Subcutaneous abdominal adipose tissue (tissue), 5 donors: ENCODE measurements around the gene ASB6.

Experiments used
- H3K27ac ChIP-seq: one replicate; pipeline ENCODE4 v1.7.0; 2013; ENCODE audit warnings: low read depth, mild to moderate bottlenecking, inconsistent platforms, low read length, moderate library complexity
- H3K27me3 ChIP-seq, 5 donors: one replicate each; pipeline ENCODE4 v1.7.0; 2013; ENCODE audit warnings: low read length in 5 of 5, inconsistent platforms in 1 of 5; ENCODE audit not compliant: control insufficient read depth in 5 of 5, insufficient read depth in 4 of 5
- H3K36me3 ChIP-seq, 5 donors: one replicate each; pipeline ENCODE4 v1.7.0; 2013; ENCODE audit warnings: low read length in 5 of 5; ENCODE audit not compliant: control insufficient read depth in 5 of 5, insufficient read depth in 5 of 5
- H3K4me1 ChIP-seq, 5 donors: one replicate each; pipeline ENCODE4 v1.7.0; 2013; ENCODE audit warnings: low read length in 5 of 5, mild to moderate bottlenecking in 3 of 5, moderate library complexity in 1 of 5; ENCODE audit not compliant: control insufficient read depth in 5 of 5, insufficient read depth in 5 of 5
- H3K4me3 ChIP-seq, 5 donors: one replicate each; pipeline ENCODE4 v1.7.0; 2013; ENCODE audit warnings: low read length in 5 of 5, low read depth in 1 of 5
- H3K9ac ChIP-seq, 5 donors: one replicate each; pipeline ENCODE4 v1.7.0; 2013; ENCODE audit warnings: low read length in 5 of 5, mild to moderate bottlenecking in 4 of 5, moderate library complexity in 3 of 5
- H3K9me3 ChIP-seq, 5 donors: one replicate each; pipeline ENCODE4 v1.7.0; 2013; ENCODE audit warnings: low read length in 5 of 5; ENCODE audit not compliant: control insufficient read depth in 5 of 5
- donor health status: healthy.
- donor health status: healthy.
- donor health status: healthy.
- donor health status: healthy.
- donor health status: healthy.

ASB6 gene

DNA sequence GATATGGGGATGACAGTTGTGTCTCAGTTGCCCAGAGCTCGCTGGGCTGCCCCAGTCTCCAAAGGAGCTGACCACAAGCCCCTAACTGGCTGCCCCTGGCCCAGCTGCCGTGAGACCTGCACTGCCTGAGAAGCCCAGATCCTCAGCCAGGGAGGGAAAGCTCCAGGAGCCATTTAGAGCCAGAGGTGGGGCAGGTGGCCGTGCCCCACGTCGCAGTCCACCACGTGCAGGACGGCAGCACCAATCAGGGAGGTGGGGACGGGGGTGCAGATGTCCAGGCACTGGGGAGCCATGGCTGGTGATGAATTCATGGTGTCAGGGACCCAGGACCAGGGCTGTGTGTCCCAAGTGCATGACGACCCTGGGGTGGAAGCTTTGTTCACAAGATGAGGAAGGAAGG, 36.9 kb upstream of the ASB6 start:
- no peaks in the 10 kb centered on the region for H3K9me3 ChIP-seq
- no peaks in the 10 kb centered on the region for H3K36me3 ChIP-seq
- H3K27me3 ChIP-seq, result peaks cover 30 to 43% (median 41%) of the 10 kb centered on the region in 5 donors
- H3K27ac ChIP-seq, result no peak overlapping the region
- H3K4me1 ChIP-seq, result peaks cover 0 to 18% (median 12%) of the 10 kb centered on the region in 5 donors
- H3K4me3 ChIP-seq, result no peak overlapping the region
- no peak overlapping the region for H3K9ac ChIP-seq

DNA sequence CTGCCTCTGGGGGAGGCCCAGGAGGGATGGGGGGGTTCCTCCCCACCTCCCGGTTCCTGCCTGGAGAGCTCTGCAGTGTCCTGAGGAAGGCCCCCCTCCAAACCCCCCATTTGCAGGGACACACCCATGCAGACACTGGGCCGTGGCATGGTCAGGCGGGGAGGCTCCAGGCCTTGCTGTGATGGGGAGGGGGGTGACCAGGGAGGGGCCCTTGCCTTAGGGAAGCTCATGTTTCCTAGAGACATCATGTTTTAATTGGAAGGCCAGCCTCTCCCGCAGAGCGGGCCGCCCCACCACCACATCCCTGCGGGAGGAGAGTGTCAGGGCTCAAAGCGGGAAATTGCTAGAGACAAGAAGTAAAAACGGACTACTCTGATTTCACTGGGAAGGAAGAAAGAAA, 35.5 kb upstream of the ASB6 start:
- Histone ChIP-seq H3K36me3 (no peaks in the 10 kb centered on the region), H3K27me3 (peaks cover 30 to 43% (median 41%) of the 10 kb centered on the region in 5 donors), H3K9me3 (no peaks in the 10 kb centered on the region), H3K27ac (peak overlapping the region; percentile 37), H3K4me3 (peak overlapping the region in 2 of 5 donors; percentile 6 to 26), H3K9ac (no peak overlapping the region), H3K4me1 (peaks cover 0 to 18% (median 12%) of the 10 kb centered on the region in 5 donors)

DNA sequence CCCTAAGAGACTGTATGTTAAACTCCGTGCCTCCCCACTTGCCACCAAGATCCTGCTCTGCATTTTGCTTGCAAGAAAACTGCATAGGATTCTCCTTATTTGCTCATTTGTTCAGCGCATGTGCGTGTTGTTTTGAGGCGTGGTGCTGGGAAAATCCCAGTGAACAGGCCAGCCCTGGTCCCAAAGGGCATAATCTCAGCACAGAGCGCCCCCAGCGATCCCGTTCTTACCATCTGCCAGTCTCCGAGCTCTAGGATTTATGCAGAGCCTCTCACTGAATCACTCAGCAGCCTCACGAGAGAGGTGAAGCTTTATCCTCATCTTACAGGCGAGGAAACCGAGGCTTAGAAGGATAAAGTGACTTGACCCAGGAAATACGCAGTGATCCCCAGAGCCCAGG, 35.0 kb upstream of the ASB6 start:
- no peaks in the 10 kb centered on the region for H3K36me3 ChIP-seq
- peaks cover 0 to 18% (median 12%) of the 10 kb centered on the region in 5 donors for H3K4me1 ChIP-seq
- H3K9ac ChIP-seq, result no peak overlapping the region
- peak overlapping the region in 2 of 5 donors; percentile 6 to 26 for H3K4me3 ChIP-seq
- no peaks in the 10 kb centered on the region for H3K9me3 ChIP-seq
- peaks cover 27 to 43% (median 38%) of the 10 kb centered on the region in 5 donors for H3K27me3 ChIP-seq
- H3K27ac ChIP-seq, result peak overlapping the region; percentile 37

DNA sequence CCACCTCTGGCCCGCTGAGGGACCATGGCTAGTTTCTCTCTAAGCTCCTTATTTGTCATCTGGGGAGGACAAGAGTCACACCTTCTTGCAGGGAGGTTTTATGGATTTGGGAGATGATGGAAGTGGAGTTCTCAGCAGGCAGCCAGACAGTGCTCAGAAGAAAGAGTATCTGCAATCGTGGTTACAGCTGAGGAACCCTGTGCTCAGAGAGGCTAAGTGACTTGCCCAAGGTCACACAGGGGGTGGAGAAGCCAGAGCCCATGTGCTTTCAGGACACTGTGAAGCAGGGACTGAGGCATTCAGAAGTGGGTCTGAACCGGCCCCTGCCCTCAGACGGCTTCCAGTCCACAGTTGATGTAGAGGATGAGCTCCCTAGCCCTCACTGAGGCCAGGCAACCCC, 34.3 kb upstream of the ASB6 start:
- no peaks in the 10 kb centered on the region for H3K9me3 ChIP-seq
- H3K27ac ChIP-seq, result peak overlapping the region; percentile 16
- no peak overlapping the region for H3K4me3 ChIP-seq
- H3K27me3 ChIP-seq, result peaks cover 23 to 39% (median 35%) of the 10 kb centered on the region in 5 donors
- no peaks in the 10 kb centered on the region for H3K36me3 ChIP-seq
- H3K4me1 ChIP-seq, result peaks cover 0 to 18% (median 12%) of the 10 kb centered on the region in 5 donors
- H3K9ac ChIP-seq, result no peak overlapping the region

DNA sequence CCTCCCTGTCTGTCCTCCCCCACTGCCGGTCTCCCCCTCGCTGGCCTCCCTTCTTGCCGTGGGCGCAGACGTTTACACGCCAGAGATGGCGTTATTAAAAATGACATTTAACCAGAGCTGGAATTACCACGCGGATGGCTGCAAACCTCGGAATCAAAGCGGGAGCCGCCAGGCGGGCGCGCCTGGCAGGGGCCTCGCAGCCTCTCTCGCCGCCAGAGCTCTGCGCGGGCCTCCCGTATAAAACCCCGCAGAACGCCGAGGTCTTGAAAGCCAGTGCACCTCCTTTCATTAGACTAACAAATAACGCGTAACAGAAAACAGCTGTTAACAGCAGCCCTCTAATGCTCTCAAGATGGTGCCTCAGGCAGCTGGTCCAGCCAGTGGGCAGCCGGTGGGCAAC, 33.7 kb upstream of the ASB6 start:
- H3K9ac ChIP-seq, result no peak overlapping the region
- no peak overlapping the region for H3K4me3 ChIP-seq
- no peak overlapping the region for H3K27ac ChIP-seq
- no peaks in the 10 kb centered on the region for H3K36me3 ChIP-seq
- H3K27me3 ChIP-seq, result peaks cover 19 to 38% (median 35%) of the 10 kb centered on the region in 5 donors
- no peaks in the 10 kb centered on the region for H3K9me3 ChIP-seq
- peaks cover 0 to 18% (median 12%) of the 10 kb centered on the region in 5 donors for H3K4me1 ChIP-seq

DNA sequence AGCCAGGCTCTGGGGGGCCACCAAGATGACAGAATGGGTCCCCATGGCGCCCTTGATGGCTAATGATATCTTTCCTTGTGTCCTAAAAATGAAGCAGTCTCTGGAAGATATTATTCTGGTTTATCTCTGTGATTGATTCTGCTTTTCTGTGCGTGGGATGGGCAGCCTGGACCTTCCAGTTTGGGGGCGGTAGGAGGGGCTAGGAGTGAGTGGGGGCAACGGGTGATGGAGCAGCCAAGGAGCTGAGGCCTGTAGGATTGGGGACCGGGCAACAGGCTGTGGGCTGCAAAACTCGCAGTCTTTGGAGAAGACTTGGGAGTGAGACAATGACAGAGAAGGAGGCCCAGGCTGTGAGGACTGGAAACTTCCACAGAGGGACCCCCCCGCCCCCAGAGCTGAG, 32.3 kb upstream of the ASB6 start:
- Histone ChIP-seq H3K9ac (no peak overlapping the region), H3K9me3 (no peaks in the 10 kb centered on the region), H3K36me3 (no peaks in the 10 kb centered on the region), H3K27me3 (peaks cover 13 to 38% (median 33%) of the 10 kb centered on the region in 5 donors), H3K27ac (no peak overlapping the region), H3K4me1 (peaks cover 0 to 18% (median 12%) of the 10 kb centered on the region in 5 donors), H3K4me3 (no peak overlapping the region)

DNA sequence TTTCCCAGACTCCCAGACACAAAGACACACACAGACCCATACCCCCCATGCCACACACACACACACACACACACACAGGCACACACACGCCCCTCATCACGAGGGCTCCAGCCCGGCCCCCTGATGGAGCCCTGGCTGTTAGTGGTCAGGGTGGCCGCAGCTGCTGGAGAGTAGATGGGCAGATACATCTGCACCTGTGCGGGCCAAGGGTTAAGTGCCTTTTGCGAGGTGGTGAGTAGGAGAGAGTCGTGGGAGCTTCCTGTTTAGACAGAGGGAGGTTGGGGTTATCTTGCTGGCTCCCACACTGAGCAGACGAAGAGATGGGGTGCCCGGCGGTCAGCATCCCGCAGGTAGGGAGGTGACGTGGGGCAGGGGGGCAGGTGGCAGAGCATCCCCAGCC, 31.7 kb upstream of the ASB6 start:
- Histone ChIP-seq H3K9me3 (no peaks in the 10 kb centered on the region), H3K4me1 (peaks cover 0 to 18% (median 12%) of the 10 kb centered on the region in 5 donors), H3K27ac (no peak overlapping the region), H3K4me3 (no peak overlapping the region), H3K9ac (no peak overlapping the region), H3K27me3 (peaks cover 11 to 32% (median 28%) of the 10 kb centered on the region in 5 donors), H3K36me3 (no peaks in the 10 kb centered on the region)

DNA sequence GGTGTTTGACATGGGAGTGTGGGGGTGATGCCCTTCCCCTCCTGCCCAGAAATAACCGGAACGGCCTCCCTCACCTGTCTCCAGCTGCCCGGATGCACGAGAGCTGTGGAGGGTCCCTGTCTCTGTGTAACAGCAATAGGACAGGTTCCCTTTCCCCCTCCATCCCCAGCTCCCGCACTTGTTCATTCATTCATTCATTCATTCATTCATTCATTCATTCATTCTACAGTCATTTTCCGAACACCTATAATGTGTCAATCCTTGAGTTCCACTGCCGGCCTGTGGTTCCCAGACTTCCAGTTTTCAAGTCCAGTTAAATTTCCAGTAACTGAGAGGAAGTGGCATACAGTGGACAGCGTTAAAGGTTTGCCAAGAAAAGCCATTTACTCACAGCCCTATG, 30.8 kb upstream of the ASB6 start:
- Histone ChIP-seq H3K36me3 (no peaks in the 10 kb centered on the region), H3K4me1 (peaks cover 0 to 18% (median 9%) of the 10 kb centered on the region in 5 donors), H3K9me3 (no peaks in the 10 kb centered on the region), H3K27ac (no peak overlapping the region), H3K4me3 (no peak overlapping the region), H3K27me3 (peaks cover 12 to 31% (median 30%) of the 10 kb centered on the region in 5 donors), H3K9ac (no peak overlapping the region)

DNA sequence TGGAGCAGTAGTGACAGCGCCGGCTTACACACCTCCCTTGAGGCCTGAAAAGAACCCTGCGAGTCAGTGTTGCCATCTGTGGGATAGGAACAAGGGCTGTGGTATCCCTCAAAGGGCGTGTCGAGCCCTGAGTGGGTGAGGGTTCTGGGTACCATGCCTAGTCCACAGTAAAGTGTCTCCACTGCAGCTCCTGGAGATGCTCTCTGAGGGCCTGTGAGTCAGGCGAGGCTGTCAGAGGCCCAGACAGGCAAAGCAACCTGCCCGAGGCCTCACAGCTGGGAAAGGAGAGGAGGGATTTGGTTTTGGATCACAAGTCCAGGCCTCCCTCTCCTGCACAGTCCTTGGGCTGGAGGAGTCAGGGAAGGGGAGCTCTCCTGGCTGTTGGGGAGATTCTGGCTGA, 29.6 kb upstream of the ASB6 start:
- no peaks in the 10 kb centered on the region for H3K9me3 ChIP-seq
- H3K27me3 ChIP-seq, result peaks cover 18 to 30% (median 27%) of the 10 kb centered on the region in 5 donors
- peaks cover 0 to 8% (median 3%) of the 10 kb centered on the region in 5 donors for H3K4me1 ChIP-seq
- H3K36me3 ChIP-seq, result no peaks in the 10 kb centered on the region
- H3K27ac ChIP-seq, result no peak overlapping the region
- H3K9ac ChIP-seq, result no peak overlapping the region
- no peak overlapping the region for H3K4me3 ChIP-seq

DNA sequence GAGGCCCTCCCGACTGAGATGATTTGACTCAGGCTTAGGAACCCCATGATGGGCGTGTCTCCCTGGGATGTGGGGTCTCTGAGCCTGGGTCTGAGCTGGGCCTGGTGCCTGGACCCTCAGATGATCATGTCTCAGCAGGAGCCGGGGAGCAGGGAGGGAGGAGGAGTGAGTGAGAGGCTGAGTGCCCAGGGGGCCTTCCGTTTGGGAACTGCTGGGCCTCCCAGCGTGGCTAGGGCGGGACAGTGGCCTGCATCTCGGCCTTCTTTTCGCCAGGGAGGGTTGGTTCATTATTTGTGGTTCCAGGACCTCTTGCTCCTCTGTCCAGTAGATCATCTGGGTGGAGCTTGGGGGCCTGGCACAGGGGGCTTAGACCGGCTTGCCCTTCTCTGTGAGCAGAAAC, 29.1 kb upstream of the ASB6 start:
- H3K36me3 ChIP-seq, result no peaks in the 10 kb centered on the region
- no peak overlapping the region for H3K4me3 ChIP-seq
- H3K9me3 ChIP-seq, result no peaks in the 10 kb centered on the region
- no peak overlapping the region for H3K27ac ChIP-seq
- H3K27me3 ChIP-seq, result peaks cover 14 to 26% (median 22%) of the 10 kb centered on the region in 5 donors
- peaks cover 0 to 7% (median 0%) of the 10 kb centered on the region in 5 donors for H3K4me1 ChIP-seq
- H3K9ac ChIP-seq, result no peak overlapping the region
